ENCODE data around the gene CHAF1A.

CHAF1A gene

GRCh38 chr19:4464815-4465581, 62.6 kb downstream of the CHAF1A start:
- no peak for DNase-seq

GRCh38 chr19:4467835-4468234, 65.4 kb downstream of the CHAF1A start:
- DNase-seq, result no peak

- peak; percentile 100 for DNase-seq
Measured at GRCh38 chr19:4471403-4472173, 69.1 kb downstream of the CHAF1A start.

- DNase-seq, result no peak
Measured at GRCh38 chr19:4472174-4472974, 69.9 kb downstream of the CHAF1A start, which contains the start of gene HDGFL2. Gene HDGFL2 (plus strand): TSS chr19:4472297. CDS start chr19:4472351, 54 bp downstream.

GRCh38 chr19:4473011-4473762, 70.7 kb downstream of the CHAF1A start:
- no peak for DNase-seq

- no peak for DNase-seq
Measured at GRCh38 chr19:4473763-4474513, 71.5 kb downstream of the CHAF1A start.

GRCh38 chr19:4474514-4475022, 72.1 kb downstream of the CHAF1A start:
- no peak for DNase-seq

GRCh38 chr19:4477034-4477801, 74.8 kb downstream of the CHAF1A start:
- no peak for DNase-seq

- DNase-seq, result no peak
Measured at GRCh38 chr19:4482721-4483364, 80.4 kb downstream of the CHAF1A start.

GRCh38 chr19:4483385-4483784, 80.9 kb downstream of the CHAF1A start:
- no peak for DNase-seq

- DNase-seq, result no peak
Measured at GRCh38 chr19:4487572-4487971, 85.1 kb downstream of the CHAF1A start.

- no peak for DNase-seq
Measured at GRCh38 chr19:4488496-4488895, 86.1 kb downstream of the CHAF1A start.

- DNase-seq, result no peak
Measured at GRCh38 chr19:4491446-4491845, 89.0 kb downstream of the CHAF1A start.

- DNase-seq, result no peak
Measured at GRCh38 chr19:4492337-4493103, 90.1 kb downstream of the CHAF1A start.

All from CD4-positive, alpha-beta T cell treated with Interleukin-21 for 1 hour (primary cell).